ENCODE results near the gene MAP7D2. TPM values are rescaled to one million over a fixed set of nuclear protein-coding genes. Genes with fewer than 3 reads are reported as not detected.

MAP7D2 gene
- total RNA-seq, 1 experiment from 2014 or later, result 0.15 TPM

GRCh38 chrX:20015945-20016615 lies 100.6 kb downstream of the MAP7D2 start:
- H4K20me1 ChIP-seq (ENCODE audit: insufficient read depth), result no peaks in the 10 kb centered on the region
- H3K4me3 ChIP-seq (replicated peaks in 1 of 2; ENCODE audit: low read depth in 1 of 2, low read length in 2 of 2), result no peak overlapping the region
- no peaks in the 10 kb centered on the region for H3K9me3 ChIP-seq (ENCODE audit: control insufficient read depth in 1 of 2, insufficient read depth in 1 of 2, low read depth in 1 of 2, low read length in 2 of 2)
- H3K27ac ChIP-seq (ENCODE audit: low read depth, low read length), result no peak overlapping the region
- no peaks in the 10 kb centered on the region for H3K36me3 ChIP-seq (ENCODE audit: control insufficient read depth in 1 of 2, insufficient read depth in 2 of 2, low read length in 2 of 2)
- RAD21 ChIA-PET (ENCODE audit: low non-redundant PET in 1 of 2, low total read pairs in 2 of 2, uncharacterized antibody in 2 of 2, unreplicated experiment in 2 of 2), result no interaction called here
- no peak overlapping the region for H3K4me2 ChIP-seq (ENCODE audit: low read length)
- no TSS peak for BruUV-seq (replicated peaks)
- DNase-seq (ENCODE audit: low read depth, low spot score), result no peak
- no peaks in the 10 kb centered on the region for H3K9me2 ChIP-seq (ENCODE audit: insufficient read depth)
- H2AFZ ChIP-seq (ENCODE audit: low read depth, low read length, poor library complexity, severe bottlenecking), result no peak overlapping the region
- no peak for ATAC-seq
- no peak overlapping the region for H3K9ac ChIP-seq (ENCODE audit: low read length)
- POLR2A ChIA-PET, result no interaction called here
- H3K27me3 ChIP-seq (ENCODE audit: insufficient read depth, low read length), result no peaks in the 10 kb centered on the region
- CTCF ChIA-PET, result no interaction called here
- H3K4me1 ChIP-seq (ENCODE audit: control insufficient read depth in 1 of 2, insufficient read depth in 2 of 2, low read length in 2 of 2), result no peaks in the 10 kb centered on the region
- no peaks in the 10 kb centered on the region for H3K79me2 ChIP-seq (ENCODE audit: insufficient read depth, low read length)
- TF ChIP-seq ATF3 (IDR thresholded peaks at IDR 0.05) (no peak), SP1 (IDR thresholded peaks at IDR 0.05; ENCODE audit: low read depth) (no peak), ZNF274 (IDR thresholded peaks at IDR 0.05; ENCODE audit: low read depth, low read length) (peak; percentile 23; the same call in 1 of the 2 replicates)
- intact Hi-C loops (cut with micrococcal nuclease), result no loop called here

- Histone ChIP-seq H3K9me3 (ENCODE audit: control insufficient read depth in 1 of 2, insufficient read depth in 1 of 2, low read depth in 1 of 2, low read length in 2 of 2) (no peaks in the 10 kb centered on the region), H4K20me1 (ENCODE audit: insufficient read depth) (no peaks in the 10 kb centered on the region), H3K27ac (ENCODE audit: low read depth, low read length) (no peak overlapping the region), H3K9ac (ENCODE audit: low read length) (no peak overlapping the region), H3K4me2 (ENCODE audit: low read length) (no peak overlapping the region), H3K9me2 (ENCODE audit: insufficient read depth) (no peaks in the 10 kb centered on the region), H3K79me2 (ENCODE audit: insufficient read depth, low read length) (no peaks in the 10 kb centered on the region), H3K4me1 (ENCODE audit: control insufficient read depth in 1 of 2, insufficient read depth in 2 of 2, low read length in 2 of 2) (no peaks in the 10 kb centered on the region), H3K27me3 (ENCODE audit: insufficient read depth, low read length) (no peaks in the 10 kb centered on the region), H3K4me3 (replicated peaks in 1 of 2; ENCODE audit: low read depth in 1 of 2, low read length in 2 of 2) (no peak overlapping the region), H2AFZ (ENCODE audit: low read depth, low read length, poor library complexity, severe bottlenecking) (no peak overlapping the region), H3K36me3 (ENCODE audit: control insufficient read depth in 1 of 2, insufficient read depth in 2 of 2, low read length in 2 of 2) (no peaks in the 10 kb centered on the region)
- TF ChIP-seq SIN3A (IDR thresholded peaks at IDR 0.05; ENCODE audit: low read depth) (no peak), REST (IDR thresholded peaks at IDR 0.05; ENCODE audit: low read depth) (no peak), EZH2phosphoT487 (IDR thresholded peaks at IDR 0.05; ENCODE audit: borderline replicate concordance) (no peak), CBX3 (IDR thresholded peaks at IDR 0.05; ENCODE audit: low read depth) (no peak), SP1 (IDR thresholded peaks at IDR 0.05; ENCODE audit: low read depth) (no peak), CEBPB (IDR thresholded peaks at IDR 0.05; ENCODE audit: low read depth) (no peak), FOSL1 (IDR thresholded peaks at IDR 0.05; ENCODE audit: low read depth) (no peak), CTCF (IDR thresholded peaks at IDR 0.05 in 2 of 3, conservative IDR thresholded peaks at IDR 0.05 in 1 of 3; ENCODE audit: borderline replicate concordance in 1 of 3, insufficient read depth in 1 of 3, low read depth in 2 of 3, low read length in 2 of 3) (no peak), ATF3 (IDR thresholded peaks at IDR 0.05) (no peak)
- intact Hi-C loops (cut with micrococcal nuclease), result no loop called here
- no peak for DNase-seq (ENCODE audit: low read depth, low spot score)
- ChIA-PET CTCF (no interaction called here), RAD21 (ENCODE audit: low non-redundant PET in 1 of 2, low total read pairs in 2 of 2, uncharacterized antibody in 2 of 2, unreplicated experiment in 2 of 2) (no interaction called here), POLR2A (no interaction called here)
- BruUV-seq (replicated peaks), result no TSS peak
- no peak for ATAC-seq
These were observed 101.3 kb downstream of the MAP7D2 start for GRCh38 chrX:20015422-20015821.

Measured in HCT116 (cell line).